GM12878 (cell line): ENCODE measurements around the gene LRRC23. TPM values are rescaled to one million over a fixed set of nuclear protein-coding genes. Genes with fewer than 3 reads are reported as not detected.

Experiments
- ATAC-seq: fragments of 200-7000 bp; cut with Tn5 transposase; 3 replicates; pipeline ENCODE4 v1.9.1; 2020; ENCODE audit warnings: mild to moderate bottlenecking, moderate library complexity
- BruUV-seq: library from RNA; stranded (reverse); fragments of 400-500 nt; replicated peaks from 2 replicates; lab custom pipeline; 2021; lab: Mats Ljungman, UMichigan
- CTCF ChIA-PET: fragments of 300-600 bp; sonication (Branson Sonifier 250); formaldehyde crosslinking; extraction: SDS; loops from one replicate; lab custom pipeline; 2021; ENCODE audit warnings: inconsistent platforms; lab: Yijun Ruan, JAX
- POLR2A ChIA-PET: fragments of 350-600 bp; formaldehyde crosslinking; extraction: SDS; loops from one replicate; lab custom pipeline; 2021; ENCODE audit warnings: inconsistent platforms; lab: Charles Lee
- RAD21 ChIA-PET: fragments of 300-600 bp; sonication (Branson Sonifier 250); formaldehyde crosslinking; loops from one replicate; lab custom pipeline; 2023; ENCODE audit warnings: antibody characterized with exemption; ENCODE audit not compliant: unreplicated experiment; lab: Charles Lee
- SMC1A ChIA-PET: fragments of 300-600 bp; sonication (Branson Sonifier 250); formaldehyde crosslinking; loops from one replicate; lab custom pipeline; 2023; ENCODE audit not compliant: unreplicated experiment, uncharacterized antibody; lab: Charles Lee
- DNase-seq: peaks from one replicate; pipeline ENCODE4 v3.0.0-alpha.2; 2011; ENCODE audit warnings: low read depth, low spot score
- FAIRE-seq: peaks from 3 replicates; lab custom pipeline; 2011; peaks lifted over from hg19 to GRCh38; lab: Jason Lieb, UNC
- H2AFZ ChIP-seq: 2 replicates; pipeline ENCODE4 v1.6.0; 2011; ENCODE audit warnings: low read depth, low read length, control low read depth; ENCODE audit not compliant: control insufficient read depth
- H3K27ac ChIP-seq: 2 replicates; pipeline ENCODE4 v1.5.1; 2011; ENCODE audit warnings: control low read depth; ENCODE audit not compliant: control insufficient read depth, insufficient read depth
- H3K27me3 ChIP-seq, 2 experiments: replicated peaks in 1 of 2; 2 replicates each; pipeline versions ENCODE4 v1.6.0 to v1.6.1; 2011; ENCODE audit warnings: low read length in 1 of 2; ENCODE audit not compliant: control insufficient read depth in 2 of 2, insufficient read depth in 2 of 2
- H3K36me3 ChIP-seq, 2 experiments: 2 replicates each; pipeline ENCODE4 v1.5.1; 2011; ENCODE audit warnings: low read length in 1 of 2; ENCODE audit not compliant: control insufficient read depth in 2 of 2, insufficient read depth in 2 of 2
- H3K4me1 ChIP-seq: 2 replicates; pipeline ENCODE4 v1.6.1; 2011; ENCODE audit warnings: mild to moderate bottlenecking, low read length, moderate library complexity, mixed read lengths; ENCODE audit not compliant: control insufficient read depth, insufficient read depth
- H3K4me2 ChIP-seq: 2 replicates; pipeline ENCODE4 v1.6.0; 2011; ENCODE audit warnings: control low read depth; ENCODE audit not compliant: control insufficient read depth, insufficient read depth
- H3K4me3 ChIP-seq: fragments of 200-600 bp; sonication (generic); 2 replicates; pipeline ENCODE4 v1.5.1; 2016
- H3K79me2 ChIP-seq: 2 replicates; pipeline ENCODE4 v1.6.0; 2011; ENCODE audit warnings: low read length; ENCODE audit not compliant: control insufficient read depth, insufficient read depth
- H3K9ac ChIP-seq: 2 replicates; pipeline ENCODE4 v1.8.0; 2011; ENCODE audit warnings: low read length, control low read depth, mixed read lengths; ENCODE audit not compliant: control insufficient read depth, insufficient read depth
- H3K9me3 ChIP-seq: replicated peaks from 3 replicates; pipeline ENCODE4 v1.5.1; 2011; ENCODE audit warnings: mild to moderate bottlenecking, low read length; ENCODE audit not compliant: control insufficient read depth, insufficient read depth
- H4K20me1 ChIP-seq: 2 replicates; pipeline ENCODE4 v1.6.0; 2011; ENCODE audit not compliant: control insufficient read depth, insufficient read depth
- BACH1 ChIP-seq: fragments of 450-650 bp; IDR thresholded peaks from 2 replicates; pipeline ENCODE4 v1.6.1; 2017; ENCODE audit warnings: mild to moderate bottlenecking, borderline replicate concordance
- FOXK2 ChIP-seq: fragments of 450-650 bp; IDR thresholded peaks from 2 replicates; pipeline ENCODE4 v1.6.1; 2017; ENCODE audit warnings: mild to moderate bottlenecking, moderate library complexity
- GABPA ChIP-seq: IDR thresholded peaks from 2 replicates; pipeline ENCODE4 v1.6.1; 2014; ENCODE audit warnings: antibody characterized with exemption, low read depth, mild to moderate bottlenecking, inconsistent platforms
- MLLT1 ChIP-seq: fragments of 450-650 bp; IDR thresholded peaks from 2 replicates; pipeline ENCODE4 v1.6.1; 2016; ENCODE audit warnings: mild to moderate bottlenecking
- PML ChIP-seq: IDR thresholded peaks from 2 replicates; pipeline ENCODE4 v1.6.1; 2012; ENCODE audit warnings: low read length, inconsistent platforms
- POLR2AphosphoS2 ChIP-seq: IDR thresholded peaks from 2 replicates; pipeline ENCODE4 v1.6.1; 2011; ENCODE audit warnings: low read depth, mild to moderate bottlenecking, low read length, improper control_type of control experiment, moderate library complexity
- POLR2AphosphoS5 ChIP-seq: IDR thresholded peaks from 2 replicates; pipeline ENCODE4 v1.6.1; 2011; ENCODE audit warnings: mild to moderate bottlenecking, low read length, inconsistent platforms
- RAD21 ChIP-seq: IDR thresholded peaks from 2 replicates; pipeline ENCODE4 v1.6.1; 2011; ENCODE audit warnings: mild to moderate bottlenecking, low read depth, low read length, moderate library complexity; ENCODE audit not compliant: insufficient read depth
- SMARCA5 ChIP-seq: fragments of 450-650 bp; IDR thresholded peaks from 2 replicates; pipeline ENCODE4 v1.6.1; 2017; ENCODE audit warnings: mild to moderate bottlenecking
- SMC3 ChIP-seq: IDR thresholded peaks from 2 replicates; pipeline ENCODE4 v1.6.1; 2011; ENCODE audit warnings: low read length, improper control_type of control experiment, borderline replicate concordance
- TCF12 ChIP-seq: IDR thresholded peaks from 2 replicates; pipeline ENCODE4 v1.6.1; 2011; ENCODE audit warnings: low read depth, mild to moderate bottlenecking, low read length
- TCF3 ChIP-seq: IDR thresholded peaks from 2 replicates; pipeline ENCODE4 v1.6.1; 2012; ENCODE audit warnings: low read depth, mild to moderate bottlenecking, low read length, borderline replicate concordance; ENCODE audit not compliant: insufficient read depth
- YY1 ChIP-seq: IDR thresholded peaks from 2 replicates; pipeline ENCODE4 v1.6.1; 2011; ENCODE audit warnings: low read depth, mild to moderate bottlenecking, low read length
- WGBS: methylation state at CpG from one replicate; pipeline ENCODE4 v1.1.6; 2016; ENCODE audit warnings: low lambda C conversion rate; ENCODE audit not compliant: insufficient replicate concordance, insufficient coverage; ENCODE audit errors: missing lambda C conversion rate; 5-methylcytosine and 5-hydroxymethylcytosine counted together
- in situ Hi-C: fragments of 300-500 bp; cut with MboI; formaldehyde crosslinking; loops from 9 replicates; pipeline ENCODE4 v1.14.3; 2018; ENCODE audit warnings: mixed read lengths
- intact Hi-C: fragments of 100-400 bp; cut with micrococcal nuclease; formaldehyde crosslinking; loops from one replicate; pipeline ENCODE4 v1.14.2; 2022; ENCODE audit not compliant: unreplicated experiment
- polyA plus RNA-seq, 11 experiments: library from polyadenylated mRNA; depleted of rRNA in 4 of 11; unstranded in 6 of 11; stranded (reverse) in 5 of 11; fragments of >200 nt; fragmentation: Nextera tagmentation in 4 of 11; fragmentation: Illumina TruSeq in 1 of 11; extraction: Ambion mirVana in 4 of 11; extraction: Trizol in 1 of 11; gene quantifications; 1 replicate in 1 of 11; 2 replicates in 10 of 11; pipeline versions ENCODE4 v1.2.1 to v1.2.3, GENCODE V29; 2011 to 2016; ENCODE audit warnings: inconsistent platforms in 2 of 11, missing spikeins in 2 of 11, low read depth in 1 of 11
- total RNA-seq, 4 experiments: library from RNA; depleted of rRNA in 3 of 4; stranded (reverse); fragments of >200 nt in 3 of 4; fragmentation: Illumina TruSeq in 1 of 4; extraction: Trizol in 1 of 4; gene quantifications; 2 replicates each; pipeline versions ENCODE4 v1.2.1 to v1.2.3, GENCODE V29; 2013 to 2021
- TF ChIP-seq, protein P1 (sequence below), 3 experiments: IDR thresholded peaks in 2 of 3; conservative IDR thresholded peaks in 1 of 3; 2 replicates each; pipeline ENCODE4 v1.5.1; 2011; ENCODE audit warnings: low read depth in 3 of 3, low read length in 3 of 3, mild to moderate bottlenecking in 3 of 3, control low read depth in 2 of 3, moderate library complexity in 2 of 3, inconsistent platforms in 1 of 3, mixed read lengths in 1 of 3; ENCODE audit not compliant: control insufficient read depth in 2 of 3, insufficient read depth in 1 of 3; ENCODE audit errors: extremely low read depth in 1 of 3

Gene LRRC23
- total and polyA plus RNA-seq, 10 of the 15 experiments (the other 5 are each of a cell fraction or from before 2014, with no cell fraction given), result 1.4 to 6.9 (median 3.4) TPM

DNA sequence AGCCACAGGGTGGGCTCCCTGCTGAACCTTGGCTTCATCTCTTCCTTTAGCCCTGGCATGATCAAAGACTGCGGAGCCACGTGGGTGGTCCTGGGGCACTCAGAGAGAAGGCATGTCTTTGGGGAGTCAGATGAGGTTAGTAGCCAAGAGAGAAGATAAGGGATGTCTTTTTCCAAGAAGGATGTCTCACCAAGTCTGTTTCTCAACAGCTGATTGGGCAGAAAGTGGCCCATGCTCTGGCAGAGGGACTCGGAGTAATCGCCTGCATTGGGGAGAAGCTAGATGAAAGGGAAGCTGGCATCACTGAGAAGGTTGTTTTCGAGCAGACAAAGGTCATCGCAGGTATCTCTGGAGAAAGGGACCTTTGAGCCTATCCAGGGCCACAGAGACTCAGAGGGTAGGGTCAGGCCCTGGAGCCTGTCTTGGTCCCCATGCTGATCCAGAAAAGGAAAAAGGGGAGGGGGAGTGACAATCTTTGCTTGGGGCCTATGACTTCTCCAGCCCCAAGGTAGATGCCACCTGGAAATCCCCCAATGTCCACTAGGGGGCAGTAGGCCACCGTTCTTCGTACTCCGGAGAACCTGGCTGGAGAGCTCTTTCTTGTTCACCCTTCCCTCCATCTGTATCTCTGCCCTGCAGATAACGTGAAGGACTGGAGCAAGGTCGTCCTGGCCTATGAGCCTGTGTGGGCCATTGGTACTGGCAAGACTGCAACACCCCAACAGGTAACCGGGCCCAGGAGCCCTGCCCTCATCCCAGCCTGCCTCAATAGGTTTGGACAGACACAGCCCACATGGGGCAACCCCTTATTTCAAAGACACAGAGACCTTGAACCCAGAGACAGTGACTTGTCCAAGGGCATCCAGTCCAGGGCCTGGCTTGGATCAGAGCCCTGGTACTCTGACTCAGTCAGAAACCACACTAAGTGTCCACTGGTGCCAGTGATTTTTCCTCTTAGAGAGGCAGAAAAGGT is 35.3 kb upstream of the LRRC23 start:
- in situ Hi-C loops (no loop called here), intact Hi-C loops (loop anchor here (1.0 to 2.0 kb wide), 4 partner anchors 22 to 243 kb away; no protein-coding TSS in a partner anchor)
- DNase-seq (peak; percentile 27), FAIRE-seq (peak; percentile 92), ATAC-seq (peak; percentile 13)
- ChIA-PET RAD21 (interaction anchor here (0.6 to 5.6 kb wide), 16 partner anchors 17 to 242 kb away, joined by 3 to 42 read pairs (median 4); partner anchors contain the start of genes C12orf57, CDCA3, EMG1 and MLF2), POLR2A (interaction anchor here (0.5 to 5.7 kb wide), 11 partner anchors 11 to 243 kb away, joined by 3 to 84 read pairs (median 4); partner anchors contain the start of genes C12orf57, CDCA3, COPS7A and LRRC23), SMC1A (interaction anchor here (0.9 to 5.3 kb wide), 13 partner anchors 16 to 244 kb away, joined by 3 to 42 read pairs (median 4); partner anchors contain the start of genes C12orf57, C1RL, CDCA3 and USP5), CTCF (interaction anchor here (0.6 to 9.5 kb wide), 37 partner anchors 8 to 243 kb away, joined by 3 to 173 read pairs (median 5); partner anchors contain the start of genes C12orf57, C1RL, CDCA3 and LPCAT3)
- Histone ChIP-seq H3K79me2 (peaks cover 42% of the 10 kb centered on the region), H3K4me1 (peaks cover 35% of the 10 kb centered on the region), H2AFZ (no peak overlapping the region), H4K20me1 (peaks cover 16% of the 10 kb centered on the region), H3K9me3 (no peaks in the 10 kb centered on the region), H3K4me2 (peak overlapping the region; percentile 97), H3K9ac (peak overlapping the region; percentile 90), H3K27ac (peak overlapping the region; percentile 96), H3K27me3 (no peaks in the 10 kb centered on the region), H3K4me3 (peak overlapping the region; percentile 100), H3K36me3 (peaks cover 20 to 24% of the 10 kb centered on the region in 2 experiments)
- BruUV-seq, result no TSS peak
- TF ChIP-seq MLLT1, result no peak
- 0 out of 2 replicates have a peak, but pooled peaks have one; percentile 37 for TF ChIP-seq TCF12
- TF ChIP-seq SMARCA5, result 0 out of 2 replicates have a peak, but pooled peaks have one; percentile 36
- TF ChIP-seq RAD21, result peak; percentile 75
- 0 out of 2 replicates have a peak, but pooled peaks have one; percentile 29 for TF ChIP-seq POLR2AphosphoS2
- 0 out of 2 replicates have a peak, but pooled peaks have one; percentile 36 for TF ChIP-seq BACH1
- no peak for TF ChIP-seq PML
- TF ChIP-seq YY1, result peak; percentile 38; the same call in 1 of the 2 replicates
- TF ChIP-seq, protein P1, sequence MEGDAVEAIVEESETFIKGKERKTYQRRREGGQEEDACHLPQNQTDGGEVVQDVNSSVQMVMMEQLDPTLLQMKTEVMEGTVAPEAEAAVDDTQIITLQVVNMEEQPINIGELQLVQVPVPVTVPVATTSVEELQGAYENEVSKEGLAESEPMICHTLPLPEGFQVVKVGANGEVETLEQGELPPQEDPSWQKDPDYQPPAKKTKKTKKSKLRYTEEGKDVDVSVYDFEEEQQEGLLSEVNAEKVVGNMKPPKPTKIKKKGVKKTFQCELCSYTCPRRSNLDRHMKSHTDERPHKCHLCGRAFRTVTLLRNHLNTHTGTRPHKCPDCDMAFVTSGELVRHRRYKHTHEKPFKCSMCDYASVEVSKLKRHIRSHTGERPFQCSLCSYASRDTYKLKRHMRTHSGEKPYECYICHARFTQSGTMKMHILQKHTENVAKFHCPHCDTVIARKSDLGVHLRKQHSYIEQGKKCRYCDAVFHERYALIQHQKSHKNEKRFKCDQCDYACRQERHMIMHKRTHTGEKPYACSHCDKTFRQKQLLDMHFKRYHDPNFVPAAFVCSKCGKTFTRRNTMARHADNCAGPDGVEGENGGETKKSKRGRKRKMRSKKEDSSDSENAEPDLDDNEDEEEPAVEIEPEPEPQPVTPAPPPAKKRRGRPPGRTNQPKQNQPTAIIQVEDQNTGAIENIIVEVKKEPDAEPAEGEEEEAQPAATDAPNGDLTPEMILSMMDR (IDR thresholded peaks at IDR 0.05 in 2 of 3, conservative IDR thresholded peaks at IDR 0.05 in 1 of 3; ENCODE audit: control insufficient read depth in 2 of 3, extremely low read depth in 1 of 3, insufficient read depth in 1 of 3, low read depth in 3 of 3, low read length in 3 of 3), result peak; percentile 83 to 87 (median 87)
- TF ChIP-seq FOXK2, result no peak
- TF ChIP-seq GABPA, result no peak
- 0 out of 2 replicates have a peak, but pooled peaks have one; percentile 25 for TF ChIP-seq TCF3
- peak; percentile 39 for TF ChIP-seq SMC3
- peak; percentile 50 for TF ChIP-seq POLR2AphosphoS5
- 20% methylated on average over 11 of the region's 12 CpGs for WGBS
